Mucosa of descending colon (tissue), 3 donors: Measurements from ENCODE around the gene LMF1. TPM values are rescaled to one million over a fixed set of nuclear protein-coding genes. Genes with fewer than 3 reads are reported as not detected.

ENCODE experiments used
- ATAC-seq: fragments of 200-7000 bp; cut with Tn5 transposase; one replicate; pipeline ENCODE4 v1.9.1; 2020; ENCODE audit warnings: mild to moderate bottlenecking, moderate library complexity
- DNase-seq, 3 donors: peaks; one replicate each; pipeline ENCODE4 v3.0.0-alpha.2; 2020
- H3K36me3 ChIP-seq: fragments of 200-600 bp; one replicate; pipeline ENCODE4 v1.8.0; 2021; ENCODE audit warnings: low read depth, mild to moderate bottlenecking
- H3K4me1 ChIP-seq: fragments of 200-600 bp; one replicate; pipeline ENCODE4 v1.8.0; 2021; ENCODE audit warnings: low read depth, mild to moderate bottlenecking
- H3K4me3 ChIP-seq: fragments of 200-600 bp; one replicate; pipeline ENCODE4 v1.8.0; 2021; ENCODE audit warnings: mild to moderate bottlenecking
- H3K9me3 ChIP-seq: fragments of 200-600 bp; one replicate; pipeline ENCODE4 v1.8.0; 2021; ENCODE audit warnings: mild to moderate bottlenecking
- CTCF ChIP-seq: fragments of 200-600 bp; IDR thresholded peaks from one replicate; pipeline ENCODE4 v1.8.0; 2022; ENCODE audit warnings: antibody characterized with exemption, mild to moderate bottlenecking
- intact Hi-C, 2 donors: fragments of 100-400 bp; cut with DNase I in 1 of 2; cut with micrococcal nuclease in 1 of 2; formaldehyde crosslinking; loops; one replicate each; pipeline versions ENCODE4 v1.11.0 to v1.11.1; 2022; cut with DNase I, micrococcal nuclease
- total RNA-seq, 3 donors: library from RNA; stranded (reverse); fragmentation: NEBNext Ultra II Directional in 2 of 3; extraction: Animal tissue kit (Norgen Biotek cat#: 25700) in 2 of 3; gene quantifications; one replicate each; pipeline versions ENCODE4 v1.2.1 to v1.2.4, GENCODE V29; 2021 to 2023
- donor health status: DM: no; HTN: no; CAD: no; lungs with moderate emphysema.
- donor health status: DM: no; HTN: no; CAD: no.
- donor health status: DM: no; HTN: yes; CAD: no.

The LMF1 gene
- total RNA-seq, 3 donors from 2014 or later: 16.4 to 26.5 (median 25.1) TPM

GRCh38 chr16:845351-845745, 125.4 kb downstream of the LMF1 start:
- H3K9me3 ChIP-seq: peaks cover 5% of the 10 kb centered on the region
- TF ChIP-seq CTCF: no peak
- ATAC-seq: no peak

GRCh38 chr16:844638-845350, 126.0 kb downstream of the LMF1 start:
- Histone ChIP-seq H3K4me3 (no peak overlapping the region), H3K36me3 (no peaks in the 10 kb centered on the region), H3K9me3 (no peaks in the 10 kb centered on the region), H3K4me1 (no peaks in the 10 kb centered on the region)
- ATAC-seq (no peak), DNase-seq (peak in 1 of 3 donors; percentile 47)
- intact Hi-C loops: no loop called here
- no peak for TF ChIP-seq CTCF

More at GRCh38 chr16:845351-845745, 125.4 kb downstream of the LMF1 start:
- DNase-seq: peak in 1 of 3 donors; percentile 44
- intact Hi-C loops: no loop called here
- no peak overlapping the region for H3K4me3 ChIP-seq
- H3K36me3 ChIP-seq: no peaks in the 10 kb centered on the region
- no peaks in the 10 kb centered on the region for H3K4me1 ChIP-seq

GRCh38 chr16:843771-844170, 127.0 kb downstream of the LMF1 start:
- DNase-seq (peak in 1 of 3 donors; percentile 28), ATAC-seq (no peak)
- no peaks in the 10 kb centered on the region for H3K36me3 ChIP-seq

GRCh38 chr16:842711-843560, 127.8 kb downstream of the LMF1 start:
- Histone ChIP-seq H3K4me1 (no peaks in the 10 kb centered on the region), H3K4me3 (no peak overlapping the region), H3K9me3 (no peaks in the 10 kb centered on the region), H3K36me3 (no peaks in the 10 kb centered on the region)
- peak in 1 of 3 donors; percentile 38 for DNase-seq
- intact Hi-C loops: no loop called here
- TF ChIP-seq CTCF: no peak
- ATAC-seq: no peak

More at GRCh38 chr16:843771-844170, 127.0 kb downstream of the LMF1 start:
- Histone ChIP-seq H3K4me1 (no peaks in the 10 kb centered on the region), H3K4me3 (no peak overlapping the region), H3K9me3 (no peaks in the 10 kb centered on the region)
- no peak for TF ChIP-seq CTCF
- intact Hi-C loops: no loop called here

GRCh38 chr16:842061-842476, 128.7 kb downstream of the LMF1 start:
- intact Hi-C loops: no loop called here
- no peaks in the 10 kb centered on the region for H3K36me3 ChIP-seq
- H3K9me3 ChIP-seq: peaks cover 5% of the 10 kb centered on the region
- no peak overlapping the region for H3K4me3 ChIP-seq
- TF ChIP-seq CTCF: no peak
- DNase-seq (peak in 1 of 3 donors; percentile 43), ATAC-seq (peak; percentile 31)
- H3K4me1 ChIP-seq: no peaks in the 10 kb centered on the region
